ENCODE measurements around the gene FNDC1.

The FNDC1 gene

DNA sequence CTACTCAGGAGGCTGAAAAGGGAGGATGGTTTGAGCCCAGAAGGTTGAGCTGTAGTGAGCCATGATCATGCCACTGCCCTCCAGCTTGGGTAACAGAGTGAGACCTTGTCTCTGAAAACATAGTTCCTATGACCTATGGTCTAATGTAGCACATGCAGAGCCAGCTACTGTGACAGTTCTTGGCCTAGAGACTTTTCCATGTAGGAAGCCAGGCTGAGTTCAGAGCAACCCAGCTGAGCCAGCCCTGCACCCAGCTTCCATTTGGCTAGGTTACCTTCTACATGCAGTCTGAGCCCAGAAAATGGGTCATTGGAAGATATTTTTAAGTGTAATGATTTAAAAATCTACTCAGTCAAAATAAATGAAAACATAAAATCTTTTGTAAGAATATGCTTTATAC, 92.8 kb downstream of the FNDC1 start:
- Histone ChIP-seq H3K27me3 (ENCODE audit: insufficient read depth, low read depth) (no peaks in the 10 kb centered on the region), H3K27ac (no peak overlapping the region), H3K36me3 (ENCODE audit: insufficient read depth) (no peaks in the 10 kb centered on the region), H3K4me1 (ENCODE audit: low read depth, poor library complexity, severe bottlenecking) (no peaks in the 10 kb centered on the region), H4K20me1 (ENCODE audit: insufficient read depth) (no peaks in the 10 kb centered on the region), H3K79me2 (ENCODE audit: insufficient read depth, low read depth) (no peaks in the 10 kb centered on the region), H3K4me2 (no peak overlapping the region), H2AFZ (ENCODE audit: low read depth) (no peak overlapping the region), H3K4me3 (IDR thresholded peaks at IDR 0.05; ENCODE audit: insufficient read depth, low read depth, low read length) (no peak overlapping the region), H3K9ac (no peak overlapping the region)
- no peak for TF ChIP-seq CTCF (conservative IDR thresholded peaks at IDR 0.05; ENCODE audit: low read depth, low read length)

DNA sequence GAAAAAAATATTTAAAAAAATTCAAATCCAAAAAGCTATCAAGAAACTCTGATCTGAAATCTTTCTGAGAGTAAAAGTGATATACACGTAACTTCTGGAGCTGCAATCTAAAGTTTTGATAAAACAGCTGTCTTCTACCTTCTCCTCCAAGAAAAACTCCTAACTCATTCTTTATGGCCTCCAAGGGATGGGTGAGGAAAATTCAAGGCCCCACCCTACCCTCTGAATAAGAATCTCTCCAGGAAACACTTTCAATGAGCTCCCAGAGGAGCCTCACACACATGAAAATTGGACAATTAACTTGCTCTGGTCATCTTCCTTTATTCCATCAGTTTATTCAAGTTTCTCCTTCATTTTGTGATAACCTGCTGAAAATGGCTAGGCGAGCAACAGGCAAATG, 93.4 kb downstream of the FNDC1 start:
- H3K4me2 ChIP-seq, result no peak overlapping the region
- H3K27ac ChIP-seq, result no peak overlapping the region
- no peaks in the 10 kb centered on the region for H3K36me3 ChIP-seq (ENCODE audit: insufficient read depth)
- H4K20me1 ChIP-seq (ENCODE audit: insufficient read depth), result no peaks in the 10 kb centered on the region
- H3K9ac ChIP-seq, result no peak overlapping the region
- no peak for TF ChIP-seq CTCF (conservative IDR thresholded peaks at IDR 0.05; ENCODE audit: low read depth, low read length)
- H3K4me3 ChIP-seq (IDR thresholded peaks at IDR 0.05; ENCODE audit: insufficient read depth, low read depth, low read length), result no peak overlapping the region
- no peak overlapping the region for H2AFZ ChIP-seq (ENCODE audit: low read depth)
- H3K27me3 ChIP-seq (ENCODE audit: insufficient read depth, low read depth), result no peaks in the 10 kb centered on the region
- H3K79me2 ChIP-seq (ENCODE audit: insufficient read depth, low read depth), result no peaks in the 10 kb centered on the region
- H3K4me1 ChIP-seq (ENCODE audit: low read depth, poor library complexity, severe bottlenecking), result no peaks in the 10 kb centered on the region

DNA sequence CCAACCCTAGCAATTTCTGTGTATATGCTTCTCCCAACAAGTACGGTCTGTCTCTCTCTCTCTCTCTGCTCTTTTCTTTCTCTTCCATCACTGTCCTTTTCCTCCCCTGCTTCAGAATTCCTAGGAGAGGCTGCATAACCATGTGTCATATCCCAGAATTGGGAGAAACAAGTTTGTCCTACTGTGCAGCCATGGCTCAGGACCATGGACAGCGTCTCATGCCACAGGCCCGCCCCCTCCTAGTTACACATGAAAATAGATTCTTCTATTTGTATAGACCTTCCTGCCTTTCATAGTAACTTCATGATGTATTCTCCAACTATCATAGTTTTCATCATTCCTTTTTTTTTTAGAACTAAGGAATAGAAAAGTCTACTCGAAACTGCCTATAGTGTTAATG, 98.0 kb downstream of the FNDC1 start:
- no peak for TF ChIP-seq CTCF (conservative IDR thresholded peaks at IDR 0.05; ENCODE audit: low read depth, low read length)

DNA sequence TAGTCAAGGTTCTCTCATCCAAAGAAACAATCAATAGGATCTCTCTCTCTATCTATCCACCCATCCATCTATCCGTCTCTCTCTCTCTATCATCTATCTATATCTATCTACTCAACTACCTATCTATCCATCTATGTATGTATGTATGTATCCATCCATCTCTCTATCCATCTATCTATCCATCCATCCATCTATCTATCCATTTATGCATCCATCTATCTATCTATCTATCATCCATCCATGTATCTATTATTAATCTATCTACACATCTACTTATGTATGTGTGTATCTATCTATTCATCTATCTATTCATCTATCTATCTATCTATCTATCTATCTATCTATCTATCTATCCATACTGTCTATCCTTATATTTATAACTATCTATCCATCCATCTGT, 99.3 kb downstream of the FNDC1 start:
- Histone ChIP-seq H3K4me1 (ENCODE audit: low read depth, poor library complexity, severe bottlenecking) (no peaks in the 10 kb centered on the region), H3K4me2 (no peak overlapping the region), H3K27ac (no peak overlapping the region), H3K4me3 (IDR thresholded peaks at IDR 0.05; ENCODE audit: insufficient read depth, low read depth, low read length) (no peak overlapping the region), H2AFZ (ENCODE audit: low read depth) (no peak overlapping the region), H4K20me1 (ENCODE audit: insufficient read depth) (no peaks in the 10 kb centered on the region), H3K9ac (no peak overlapping the region), H3K27me3 (ENCODE audit: insufficient read depth, low read depth) (no peaks in the 10 kb centered on the region), H3K36me3 (ENCODE audit: insufficient read depth) (no peaks in the 10 kb centered on the region), H3K79me2 (ENCODE audit: insufficient read depth, low read depth) (no peaks in the 10 kb centered on the region)
- no peak for TF ChIP-seq CTCF (conservative IDR thresholded peaks at IDR 0.05; ENCODE audit: low read depth, low read length)

More for the DNA sequence above, 98.0 kb downstream of the FNDC1 start:
- no peaks in the 10 kb centered on the region for H3K79me2 ChIP-seq (ENCODE audit: insufficient read depth, low read depth)
- no peaks in the 10 kb centered on the region for H3K27me3 ChIP-seq (ENCODE audit: insufficient read depth, low read depth)
- no peaks in the 10 kb centered on the region for H3K36me3 ChIP-seq (ENCODE audit: insufficient read depth)
- H2AFZ ChIP-seq (ENCODE audit: low read depth), result no peak overlapping the region
- no peak overlapping the region for H3K4me2 ChIP-seq
- no peaks in the 10 kb centered on the region for H4K20me1 ChIP-seq (ENCODE audit: insufficient read depth)
- no peak overlapping the region for H3K27ac ChIP-seq
- no peak overlapping the region for H3K4me3 ChIP-seq (IDR thresholded peaks at IDR 0.05; ENCODE audit: insufficient read depth, low read depth, low read length)
- H3K9ac ChIP-seq, result no peak overlapping the region
- H3K4me1 ChIP-seq (ENCODE audit: low read depth, poor library complexity, severe bottlenecking), result no peaks in the 10 kb centered on the region

- Histone ChIP-seq H3K4me1 (ENCODE audit: low read depth, poor library complexity, severe bottlenecking) (no peaks in the 10 kb centered on the region), H4K20me1 (ENCODE audit: insufficient read depth) (no peaks in the 10 kb centered on the region), H3K9ac (no peak overlapping the region), H3K36me3 (ENCODE audit: insufficient read depth) (no peaks in the 10 kb centered on the region), H2AFZ (ENCODE audit: low read depth) (no peak overlapping the region), H3K27ac (no peak overlapping the region), H3K79me2 (ENCODE audit: insufficient read depth, low read depth) (no peaks in the 10 kb centered on the region), H3K27me3 (ENCODE audit: insufficient read depth, low read depth) (no peaks in the 10 kb centered on the region), H3K4me3 (IDR thresholded peaks at IDR 0.05; ENCODE audit: insufficient read depth, low read depth, low read length) (no peak overlapping the region), H3K4me2 (no peak overlapping the region)
- TF ChIP-seq CTCF (conservative IDR thresholded peaks at IDR 0.05; ENCODE audit: low read depth, low read length), result no peak
Observed at GRCh38 chr6:159271257-159271656, 102.1 kb downstream of the FNDC1 start.

All from KMS-11 (cell line).